Neural cell (in vitro differentiated cells): ENCODE results near the gene CLTCL1.

ENCODE experiments used
- CTCF ChIP-seq: fragments of 450-650 bp; IDR thresholded peaks from 2 replicates; pipeline ENCODE4 v1.5.1; 2014; ENCODE audit warnings: antibody characterized with exemption, mild to moderate bottlenecking, moderate library complexity; ENCODE audit not compliant: poor library complexity, severe bottlenecking
- EP300 ChIP-seq: fragments of 450-650 bp; conservative IDR thresholded peaks from 2 replicates; pipeline ENCODE4 v1.6.1; 2014; ENCODE audit warnings: antibody characterized with exemption, mild to moderate bottlenecking, moderate library complexity; ENCODE audit not compliant: poor library complexity, severe bottlenecking
- EZH2 ChIP-seq: fragments of 200-600, 300-800 bp; shearing (Covaris generic), sonication (generic); IDR thresholded peaks from 2 replicates; pipeline ENCODE4 v1.6.1; 2014; ENCODE audit warnings: antibody characterized with exemption, low read length, borderline replicate concordance, mild to moderate bottlenecking; ENCODE audit not compliant: insufficient read depth, poor library complexity, severe bottlenecking
- MXI1 ChIP-seq: fragments of 450-650 bp; conservative IDR thresholded peaks from 2 replicates; pipeline ENCODE4 v1.6.1; 2014; ENCODE audit warnings: antibody characterized with exemption, mild to moderate bottlenecking; ENCODE audit not compliant: poor library complexity, severe bottlenecking
- POLR2AphosphoS5 ChIP-seq: IDR thresholded peaks from 2 replicates; pipeline ENCODE4 v1.6.1; 2012
- RAD21 ChIP-seq: fragments of 450-650 bp; conservative IDR thresholded peaks from 2 replicates; pipeline ENCODE4 v1.6.1; 2014; ENCODE audit warnings: antibody characterized with exemption, mild to moderate bottlenecking, moderate library complexity
- REST ChIP-seq: IDR thresholded peaks from 2 replicates; pipeline ENCODE4 v1.6.1; 2012; ENCODE audit warnings: borderline replicate concordance
- SMC3 ChIP-seq: fragments of 450-650 bp; conservative IDR thresholded peaks from 2 replicates; pipeline ENCODE4 v1.6.1; 2014; ENCODE audit warnings: antibody characterized with exemption, mild to moderate bottlenecking, moderate library complexity; ENCODE audit not compliant: poor library complexity
- TAF1 ChIP-seq: IDR thresholded peaks from 2 replicates; pipeline ENCODE4 v1.6.1; 2012; ENCODE audit warnings: low read depth

GRCh38 chr22:19203834-19204233 is 87.7 kb downstream of the CLTCL1 start:
- no peak for TF ChIP-seq CTCF
- no peak for TF ChIP-seq POLR2AphosphoS5
- TF ChIP-seq REST, result no peak
- TF ChIP-seq TAF1, result no peak
- TF ChIP-seq EP300, result no peak
- TF ChIP-seq EZH2, result no peak
- no peak for TF ChIP-seq MXI1
- TF ChIP-seq RAD21, result no peak
- no peak for TF ChIP-seq SMC3
